Measurements from ENCODE around the gene CLK4. TPM values are rescaled to one million over a fixed set of nuclear protein-coding genes. Genes with fewer than 3 reads are reported as not detected.

The CLK4 gene
- total and polyA plus RNA-seq, 2 experiments from 2014 or later = 11.8 to 14.1 TPM

GRCh38 chr5:178644826-178645545 lies 18.1 kb upstream of the CLK4 start:
- DNase-seq = peak; percentile 63
- H3K79me2 ChIP-seq (ENCODE audit: insufficient read depth) = no peaks in the 10 kb centered on the region
- no peak overlapping the region for H3K4me2 ChIP-seq (ENCODE audit: unreplicated experiment)
- H3K36me3 ChIP-seq (ENCODE audit: low read depth) = no peaks in the 10 kb centered on the region
- no peaks in the 10 kb centered on the region for H3K27me3 ChIP-seq (replicated peaks; ENCODE audit: insufficient read depth)
- H3K9me3 ChIP-seq (ENCODE audit: low read depth) = no peaks in the 10 kb centered on the region
- H3K9me2 ChIP-seq (ENCODE audit: insufficient read depth) = no peaks in the 10 kb centered on the region
- H3K9ac ChIP-seq = no peak overlapping the region
- in situ Hi-C loops (cut with MboI) = no loop called here
- H2AFZ ChIP-seq = no peak overlapping the region; the same call in 1 of the 2 replicates
- 22 to 28% methylated on average over 7 of the region's 7 CpGs for WGBS, 2 experiments (ENCODE audit: low coverage in 1 of 2, low lambda C conversion rate in 2 of 2, missing lambda C conversion rate in 2 of 2)
- H3K27ac ChIP-seq = no peak overlapping the region
- TF ChIP-seq EZH2 (IDR thresholded peaks at IDR 0.05; ENCODE audit: insufficient read depth, poor library complexity, severe bottlenecking) (no peak), EZH2phosphoT487 (IDR thresholded peaks at IDR 0.05; ENCODE audit: insufficient read depth, low read depth) (no peak)
- H4K20me1 ChIP-seq (ENCODE audit: insufficient read depth) = no peaks in the 10 kb centered on the region
- H3K4me3 ChIP-seq = no peak overlapping the region
- H3F3A ChIP-seq (ENCODE audit: insufficient read depth) = 0 out of 2 replicates have a peak, but pooled peaks cover 3% of the 10 kb centered on the region
- H3K4me1 ChIP-seq (ENCODE audit: insufficient read depth) = peaks cover 10% of the 10 kb centered on the region; the same call in 1 of the 2 replicates

- in situ Hi-C loops (cut with MboI) = no loop called here
- Histone ChIP-seq H4K20me1 (ENCODE audit: insufficient read depth) (no peaks in the 10 kb centered on the region), H3K4me3 (no peak overlapping the region), H3K4me2 (ENCODE audit: unreplicated experiment) (peak overlapping the region; percentile 9), H3F3A (ENCODE audit: insufficient read depth) (0 out of 2 replicates have a peak, but pooled peaks cover 3% of the 10 kb centered on the region), H3K9me2 (ENCODE audit: insufficient read depth) (no peaks in the 10 kb centered on the region), H3K4me1 (ENCODE audit: insufficient read depth) (peaks cover 10% of the 10 kb centered on the region; the same call in 1 of the 2 replicates), H2AFZ (no peak overlapping the region), H3K27me3 (replicated peaks; ENCODE audit: insufficient read depth) (no peaks in the 10 kb centered on the region), H3K27ac (peak overlapping the region; percentile 43), H3K79me2 (ENCODE audit: insufficient read depth) (no peaks in the 10 kb centered on the region), H3K36me3 (ENCODE audit: low read depth) (no peaks in the 10 kb centered on the region), H3K9me3 (ENCODE audit: low read depth) (no peaks in the 10 kb centered on the region), H3K9ac (no peak overlapping the region)
- DNase-seq = peak; percentile 88
- no peak for TF ChIP-seq EZH2 (IDR thresholded peaks at IDR 0.05; ENCODE audit: insufficient read depth, poor library complexity, severe bottlenecking)
- TF ChIP-seq EZH2phosphoT487 (IDR thresholded peaks at IDR 0.05; ENCODE audit: insufficient read depth, low read depth) = no peak
- 30 to 52% methylated on average over 1 of the region's 1 CpG for WGBS, 2 experiments (ENCODE audit: low coverage in 1 of 2, low lambda C conversion rate in 2 of 2, missing lambda C conversion rate in 2 of 2)
Observed at GRCh38 chr5:178642351-178642909, 15.6 kb upstream of the CLK4 start.

- H4K20me1 ChIP-seq (ENCODE audit: insufficient read depth) = no peaks in the 10 kb centered on the region
Observed at GRCh38 chr5:178641711-178642110, 14.9 kb upstream of the CLK4 start.

DNA sequence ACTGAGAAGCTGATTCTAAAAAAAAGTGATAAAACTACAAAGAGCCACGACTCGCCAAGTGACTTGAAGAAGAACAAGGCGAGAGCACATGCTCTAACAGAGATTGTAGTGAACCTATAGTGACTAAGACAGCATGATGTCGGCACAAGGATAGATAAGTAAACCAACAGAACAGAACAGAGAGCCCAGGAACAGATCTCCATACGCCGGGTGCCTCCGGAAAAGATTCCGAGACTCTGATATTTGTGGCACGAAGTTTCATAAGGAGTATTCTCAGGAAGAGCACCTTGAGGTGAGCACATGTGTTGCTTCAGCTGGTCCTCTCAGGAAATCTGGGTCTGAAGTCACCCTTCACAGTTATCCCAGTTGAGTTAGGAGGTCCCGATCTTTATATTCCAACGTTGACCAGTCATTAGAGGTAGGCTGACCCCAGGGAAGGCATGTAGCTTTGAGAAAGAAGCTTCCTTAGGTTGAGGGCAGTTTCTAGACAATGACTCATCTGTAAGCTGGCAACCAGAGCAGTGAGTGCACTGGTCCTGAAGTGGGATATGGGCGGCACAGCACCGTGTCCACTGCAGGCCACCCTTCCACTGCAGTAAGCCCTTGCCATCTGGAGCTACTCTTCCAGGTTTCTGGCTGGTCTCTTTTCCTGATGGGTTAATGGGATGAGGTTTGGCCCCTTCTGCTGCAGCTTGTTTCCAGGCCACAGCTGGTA lies 13.6 kb upstream of the CLK4 start:
- in situ Hi-C loops (cut with MboI) = no loop called here
- DNase-seq = peak; percentile 23

More at GRCh38 chr5:178641711-178642110, 14.9 kb upstream of the CLK4 start:
- Histone ChIP-seq H3K9ac (no peak overlapping the region), H3K27ac (peak overlapping the region; percentile 43), H3F3A (ENCODE audit: insufficient read depth) (0 out of 2 replicates have a peak, but pooled peaks cover 3% of the 10 kb centered on the region), H3K4me1 (ENCODE audit: insufficient read depth) (peaks cover 10% of the 10 kb centered on the region; the same call in 1 of the 2 replicates), H3K79me2 (ENCODE audit: insufficient read depth) (no peaks in the 10 kb centered on the region), H3K9me2 (ENCODE audit: insufficient read depth) (no peaks in the 10 kb centered on the region), H3K36me3 (ENCODE audit: low read depth) (no peaks in the 10 kb centered on the region), H2AFZ (no peak overlapping the region), H3K4me3 (no peak overlapping the region), H3K9me3 (ENCODE audit: low read depth) (no peaks in the 10 kb centered on the region), H3K27me3 (replicated peaks; ENCODE audit: insufficient read depth) (no peaks in the 10 kb centered on the region), H3K4me2 (ENCODE audit: unreplicated experiment) (peak overlapping the region; percentile 9)
- in situ Hi-C loops (cut with MboI) = no loop called here
- DNase-seq = no peak
- WGBS, 2 experiments (ENCODE audit: low coverage in 1 of 2, low lambda C conversion rate in 2 of 2, missing lambda C conversion rate in 2 of 2) = 38% methylated on average over 9 of the region's 9 CpGs
- no peak for TF ChIP-seq EZH2phosphoT487 (IDR thresholded peaks at IDR 0.05; ENCODE audit: insufficient read depth, low read depth)
- no peak for TF ChIP-seq EZH2 (IDR thresholded peaks at IDR 0.05; ENCODE audit: insufficient read depth, poor library complexity, severe bottlenecking)

More for the DNA sequence above, 13.6 kb upstream of the CLK4 start:
- no peaks in the 10 kb centered on the region for H4K20me1 ChIP-seq (ENCODE audit: insufficient read depth)
- H3K79me2 ChIP-seq (ENCODE audit: insufficient read depth) = no peaks in the 10 kb centered on the region
- H3K9me3 ChIP-seq (ENCODE audit: low read depth) = no peaks in the 10 kb centered on the region
- H3K4me2 ChIP-seq (ENCODE audit: unreplicated experiment) = no peak overlapping the region
- H3K9ac ChIP-seq = no peak overlapping the region
- WGBS, 2 experiments (ENCODE audit: low coverage in 1 of 2, low lambda C conversion rate in 2 of 2, missing lambda C conversion rate in 2 of 2) = 79 to 81% methylated on average over 13 of the region's 13 CpGs
- peaks cover 10% of the 10 kb centered on the region; the same call in 1 of the 2 replicates for H3K4me1 ChIP-seq (ENCODE audit: insufficient read depth)
- H3K9me2 ChIP-seq (ENCODE audit: insufficient read depth) = no peaks in the 10 kb centered on the region
- TF ChIP-seq EZH2phosphoT487 (IDR thresholded peaks at IDR 0.05; ENCODE audit: insufficient read depth, low read depth) (no peak), EZH2 (IDR thresholded peaks at IDR 0.05; ENCODE audit: insufficient read depth, poor library complexity, severe bottlenecking) (no peak)
- no peak overlapping the region for H2AFZ ChIP-seq
- no peaks in the 10 kb centered on the region for H3K36me3 ChIP-seq (ENCODE audit: low read depth)
- 0 out of 2 replicates have a peak, but pooled peaks cover 3% of the 10 kb centered on the region for H3F3A ChIP-seq (ENCODE audit: insufficient read depth)
- no peak overlapping the region for H3K4me3 ChIP-seq
- H3K27ac ChIP-seq = no peak overlapping the region
- no peaks in the 10 kb centered on the region for H3K27me3 ChIP-seq (replicated peaks; ENCODE audit: insufficient read depth)

Data from GM23248 (cell line).